ENCODE measurements around the gene MATN3.

The MATN3 gene

GRCh38 chr2:19944205-19944845, 68.1 kb downstream of the MATN3 start:
- no peak for DNase-seq (ENCODE audit: low read depth, low spot score)
- no peak overlapping the region for H3K27ac ChIP-seq

- no peak overlapping the region for H3K27ac ChIP-seq
- DNase-seq (ENCODE audit: low read depth, low spot score), result no peak
These were observed 69.3 kb downstream of the MATN3 start for GRCh38 chr2:19943189-19943588.

- DNase-seq (ENCODE audit: low read depth, low spot score), result no peak
- no peak overlapping the region for H3K27ac ChIP-seq
These were observed 70.3 kb downstream of the MATN3 start for GRCh38 chr2:19942199-19942598.
